GM19468 (cell line): Measurements from ENCODE around the gene RAB3IL1.
"Not testable (repeated sequence)": the region's sequence is repeated elsewhere in the genome, so short reads cannot be mapped to it uniquely, and the experiment has no call there.

Experiments used
- ATAC-seq: cut with Tn5 transposase; IDR thresholded peaks from one replicate; pipeline ENCODE4 v1.9.1; 2021; ENCODE audit warnings: mild to moderate bottlenecking, moderate library complexity, moderate number of reproducible peaks; ENCODE audit not compliant: unreplicated experiment; ENCODE audit errors: extremely low read depth

Gene RAB3IL1

DNA sequence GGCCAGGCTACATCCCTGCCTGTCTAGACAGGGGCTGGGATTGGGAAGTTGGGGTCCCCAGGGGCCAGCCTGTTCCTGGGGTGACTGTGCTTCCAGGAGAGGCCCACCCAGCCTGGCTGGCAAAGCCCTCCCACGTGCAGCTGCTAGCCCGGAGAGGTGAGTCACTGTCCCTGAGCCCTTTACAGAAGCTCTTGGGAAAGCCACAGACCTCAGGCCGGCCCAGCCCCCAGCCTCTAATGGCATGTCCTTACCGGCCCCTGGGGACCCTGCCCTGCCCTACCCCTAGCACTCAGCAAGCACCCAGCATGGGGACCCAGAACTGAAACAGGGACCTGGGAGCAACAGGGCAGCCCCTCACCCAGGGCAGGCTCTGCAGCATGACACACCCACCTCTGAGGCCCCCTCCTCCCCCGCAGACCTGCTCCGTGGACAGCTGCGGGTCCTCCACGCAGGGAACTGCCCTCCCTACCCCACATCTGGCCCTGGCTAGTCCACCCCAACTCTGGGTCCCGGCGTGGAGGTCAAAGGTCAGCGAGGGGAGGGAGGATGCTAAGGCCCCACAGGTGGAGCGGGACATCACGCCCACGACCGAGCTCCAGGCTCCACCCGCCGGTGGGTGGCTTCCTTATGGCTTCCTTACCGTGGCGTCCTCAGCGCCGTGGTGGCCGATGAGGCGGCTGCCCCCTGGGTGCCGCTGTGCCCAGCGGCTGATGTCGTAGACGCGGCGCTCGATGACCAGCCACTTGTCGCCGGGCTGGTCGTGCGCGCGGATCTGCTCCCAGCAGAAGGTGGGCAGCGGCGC, 26.6 kb downstream of the RAB3IL1 start:
- ATAC-seq: no peak

DNA sequence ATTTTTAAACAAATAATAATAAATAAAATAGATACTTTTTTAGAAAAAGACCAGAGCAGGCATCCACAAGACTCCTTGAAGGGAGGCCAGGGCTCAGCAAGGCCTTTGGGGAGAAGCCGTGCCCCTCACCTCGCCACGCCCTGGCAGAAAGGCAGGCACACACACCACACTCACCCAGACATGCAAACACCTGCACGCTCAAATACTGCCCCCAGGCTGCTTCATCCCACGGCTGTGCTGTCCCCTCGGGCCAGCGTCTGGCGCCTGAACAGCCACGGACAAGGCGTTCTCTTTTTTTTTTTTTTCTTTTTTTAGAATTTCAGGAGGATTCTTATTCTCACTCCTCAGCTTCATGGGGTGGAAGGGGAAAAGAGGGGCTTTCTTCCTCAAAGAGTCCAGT, 27.5 kb downstream of the RAB3IL1 start:
- no peak for ATAC-seq

DNA sequence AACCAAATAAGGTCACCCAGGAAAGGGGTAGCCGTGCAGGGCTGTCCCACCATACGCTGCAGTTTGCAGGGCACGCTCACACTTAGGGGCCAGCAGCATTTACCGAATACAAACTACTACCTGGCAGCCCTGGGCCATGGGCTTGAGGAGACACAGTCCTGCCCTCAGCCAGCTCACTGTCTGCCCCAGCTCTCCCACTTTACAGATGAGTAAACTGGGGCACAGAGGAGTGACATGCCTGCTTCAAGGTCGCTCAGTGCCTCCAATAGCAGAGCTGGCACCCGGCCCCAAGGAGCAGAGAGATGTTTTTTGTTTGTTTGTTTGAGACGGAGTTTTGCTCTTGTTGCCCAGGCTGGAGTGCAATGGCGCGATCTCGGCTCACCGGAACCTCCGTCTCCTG, 28.8 kb downstream of the RAB3IL1 start:
- ATAC-seq: no peak

DNA sequence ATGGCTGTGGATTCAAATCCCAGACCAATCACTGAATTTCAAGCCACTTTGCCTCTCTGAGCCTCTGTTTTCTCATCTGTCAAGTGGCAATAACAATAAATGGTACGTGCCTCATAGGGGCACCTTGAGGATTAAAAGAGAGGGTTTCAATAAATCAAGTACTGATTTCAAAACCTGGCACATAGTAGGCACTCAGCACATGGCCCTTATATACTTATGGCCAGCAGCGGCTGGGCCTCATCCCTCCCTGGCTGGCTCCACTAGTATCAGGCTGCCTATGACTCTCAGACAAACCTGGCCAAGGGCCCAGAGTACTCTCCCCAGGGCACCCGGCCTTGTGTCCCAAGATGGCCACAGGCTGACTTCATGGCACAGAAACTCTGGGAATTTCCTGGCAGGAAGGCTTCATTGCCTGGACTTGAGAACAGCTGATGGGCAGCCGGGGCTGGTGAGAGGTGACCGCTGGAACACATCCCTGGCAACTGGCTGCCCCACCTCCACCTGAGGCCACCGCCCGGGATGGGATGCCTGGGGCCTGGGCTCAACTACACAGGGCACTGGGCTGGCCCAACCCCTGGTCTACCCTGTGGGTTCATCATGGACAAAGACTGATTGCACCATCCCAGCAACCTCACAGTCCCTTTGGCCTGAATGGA, 29.4 kb downstream of the RAB3IL1 start:
- ATAC-seq: no peak

DNA sequence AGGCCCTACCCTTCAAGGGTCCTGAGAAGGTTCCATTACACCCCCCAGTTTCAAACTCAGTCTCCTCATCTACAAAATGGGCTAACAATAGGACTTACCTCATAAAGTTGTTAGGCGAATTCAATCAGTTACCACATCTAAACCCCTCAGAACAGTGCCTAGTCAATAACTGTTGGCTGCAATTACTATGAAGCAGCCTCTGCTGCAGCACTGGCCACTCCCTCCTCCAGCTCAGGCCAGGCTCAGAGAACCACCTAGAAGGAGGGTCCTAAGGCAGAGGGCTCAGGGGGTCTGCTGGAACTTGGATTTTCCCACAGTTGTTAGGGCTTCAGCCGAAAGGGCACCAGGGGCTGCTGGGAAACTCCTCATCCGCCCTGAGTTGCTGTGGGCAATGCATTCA, 30.7 kb downstream of the RAB3IL1 start:
- no peak for ATAC-seq

DNA sequence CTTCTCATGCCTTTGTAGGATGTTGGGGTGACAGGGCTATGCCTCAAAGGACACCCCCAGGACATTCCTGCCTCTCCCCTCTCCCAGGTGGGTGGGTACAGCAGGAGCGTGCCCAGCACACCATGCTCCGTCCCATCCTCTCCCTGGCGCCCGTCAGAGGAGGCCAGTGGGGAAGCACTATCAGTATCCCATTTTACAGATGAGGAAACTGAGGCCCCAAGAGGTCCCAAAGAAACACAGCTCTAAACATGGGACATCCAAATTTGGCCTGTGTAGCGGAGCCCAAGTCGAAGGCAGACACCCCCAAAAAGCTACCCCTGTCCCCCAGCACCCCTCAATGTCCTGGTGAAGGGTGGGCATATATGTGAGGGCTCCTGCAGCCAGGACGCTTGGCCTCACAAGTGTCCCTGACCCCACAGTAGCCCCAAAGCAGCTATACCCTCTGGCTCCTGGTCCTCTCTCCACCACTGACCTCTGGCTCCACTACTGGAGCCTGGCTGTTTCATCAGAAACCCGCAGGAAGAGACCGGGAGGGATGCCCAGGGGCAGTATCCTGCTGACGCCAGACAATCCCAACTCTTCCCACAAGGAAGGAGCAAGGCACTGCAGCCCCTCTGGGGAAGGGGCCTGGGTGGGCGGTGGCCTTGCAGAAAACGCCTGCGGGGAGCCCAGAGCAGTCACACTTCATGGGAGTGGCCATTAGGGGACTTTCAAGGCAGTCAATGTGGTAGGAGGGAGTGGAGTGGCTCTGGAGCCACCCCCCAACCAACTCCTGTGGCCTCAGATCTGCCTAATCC, 31.4 kb downstream of the RAB3IL1 start:
- ATAC-seq: no peak

DNA sequence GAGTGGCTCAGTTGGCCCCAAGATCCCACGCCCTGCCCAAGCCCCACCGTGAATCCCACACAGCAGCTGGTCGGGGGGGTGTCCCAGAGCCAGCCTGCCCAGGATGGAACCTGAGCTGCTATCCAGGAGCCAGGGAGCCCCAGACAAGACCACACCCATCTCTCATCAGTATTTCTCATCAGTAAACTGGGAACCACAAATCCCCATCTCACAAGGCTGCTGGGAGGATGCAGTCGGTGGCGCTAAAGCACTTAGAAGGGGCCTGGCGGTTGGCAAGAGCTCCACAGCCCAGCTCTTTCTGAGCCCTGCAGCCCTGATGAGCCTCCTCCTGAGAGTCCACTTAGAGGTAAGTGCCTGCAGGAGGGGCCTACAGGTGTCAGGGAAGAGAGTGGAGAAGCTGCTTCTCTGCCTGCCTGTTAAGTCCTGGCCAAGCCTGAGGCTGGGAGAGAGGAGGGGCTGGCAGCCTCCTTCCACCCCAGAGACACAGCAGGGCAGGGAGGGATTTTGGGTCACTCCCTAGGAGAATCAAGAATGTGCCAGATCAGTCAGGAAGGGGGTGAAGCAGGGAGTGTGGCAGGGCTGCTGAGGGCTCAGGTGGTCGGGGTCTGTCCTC, 32.1 kb downstream of the RAB3IL1 start:
- no peak for ATAC-seq

DNA sequence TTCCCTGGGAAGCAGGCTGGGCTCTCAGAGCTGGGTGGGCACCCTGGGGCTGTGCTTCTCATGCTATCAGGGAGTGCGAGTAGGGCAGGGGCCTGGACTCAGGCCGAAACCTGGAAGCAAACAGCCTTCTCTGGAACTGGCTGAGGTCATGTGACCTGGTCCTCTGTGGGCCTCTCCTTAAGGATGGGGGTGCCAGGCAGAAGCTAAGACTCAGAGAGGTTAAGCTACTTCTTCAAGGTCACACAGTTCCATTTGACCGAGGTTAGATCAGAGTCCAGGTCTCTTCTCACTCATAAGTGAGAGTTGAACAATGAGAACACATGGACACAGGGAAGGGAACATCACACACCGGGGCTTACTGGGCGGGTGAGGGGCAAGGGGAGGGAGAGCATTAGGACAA, 33.4 kb downstream of the RAB3IL1 start:
- no peak for ATAC-seq

DNA sequence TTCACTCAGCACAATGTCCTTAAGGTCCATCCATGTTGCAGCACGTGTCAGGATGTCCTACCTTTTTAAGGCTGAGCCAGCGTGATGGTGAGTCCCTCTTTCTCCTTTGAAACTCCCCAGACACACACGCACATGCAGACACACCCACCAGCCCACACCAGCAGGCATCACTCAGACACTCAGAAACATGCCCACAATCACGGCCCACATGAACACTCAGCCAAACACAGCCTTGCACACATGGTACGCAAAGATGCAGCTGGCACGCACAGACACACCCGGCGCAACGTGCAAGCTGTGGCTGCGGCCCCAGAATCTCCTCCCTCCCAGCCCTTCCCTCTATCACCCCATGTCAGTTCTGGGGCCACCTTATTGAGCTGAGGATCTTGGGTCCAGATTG, 34.0 kb downstream of the RAB3IL1 start:
- no peak for ATAC-seq

DNA sequence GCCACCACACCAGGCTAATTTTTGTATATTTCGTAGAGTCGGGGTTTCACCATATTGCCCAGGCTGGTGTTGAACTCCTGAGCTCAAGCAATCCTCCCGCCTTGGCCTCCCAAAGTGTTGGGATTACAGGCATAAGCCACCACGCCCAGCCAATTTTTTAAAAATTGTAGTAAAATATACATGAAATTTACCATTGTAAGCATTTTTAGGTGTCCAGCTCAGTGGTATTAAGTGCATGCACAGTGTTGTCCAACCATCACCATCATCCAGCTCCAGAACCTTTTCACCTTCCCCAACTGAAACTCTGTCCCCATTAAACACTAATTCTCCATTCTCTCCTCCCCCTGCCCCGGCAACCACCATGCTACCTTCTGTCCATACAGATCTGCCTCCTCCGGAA, 34.5 kb downstream of the RAB3IL1 start:
- ATAC-seq: no peak

DNA sequence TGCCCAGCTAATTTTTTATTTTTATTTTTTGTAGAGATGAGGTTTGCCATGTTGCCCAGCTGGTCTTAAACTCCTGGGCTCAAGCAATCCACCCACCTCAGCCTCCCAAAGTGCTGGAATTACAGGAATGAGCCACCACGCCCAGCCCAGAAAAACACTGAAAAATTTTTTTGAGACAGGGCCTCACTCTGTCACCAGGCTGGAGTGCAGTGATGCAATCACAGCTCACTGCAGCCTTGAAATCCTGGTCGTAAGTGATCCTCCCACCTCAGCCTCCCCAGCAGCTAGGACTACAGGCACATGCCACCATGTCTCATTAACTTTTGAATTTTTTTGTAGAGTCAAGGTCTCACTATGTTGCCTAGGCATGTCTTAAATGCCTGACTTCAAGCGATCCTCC, 35.1 kb downstream of the RAB3IL1 start:
- ATAC-seq: not testable (repeated sequence)

DNA sequence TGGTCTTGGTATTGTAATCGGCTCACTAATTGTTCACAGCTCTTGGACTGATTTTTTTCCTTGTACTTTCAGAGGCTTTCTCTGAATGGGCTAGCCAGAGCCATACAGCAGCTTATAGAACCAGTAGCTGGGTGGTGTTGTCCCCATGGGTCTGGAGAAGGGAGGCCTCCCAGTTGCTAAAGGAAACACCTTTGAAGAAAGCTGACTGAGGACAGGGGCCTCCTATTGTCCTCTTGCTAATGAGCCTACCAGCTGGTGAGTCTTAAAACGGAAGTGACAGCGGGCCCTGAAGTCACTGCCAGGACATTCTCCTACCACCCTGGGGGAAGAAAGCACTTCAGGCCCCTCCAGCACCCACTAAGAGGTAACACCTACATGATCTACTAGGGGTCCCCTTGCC, 36.0 kb downstream of the RAB3IL1 start:
- no peak for ATAC-seq

DNA sequence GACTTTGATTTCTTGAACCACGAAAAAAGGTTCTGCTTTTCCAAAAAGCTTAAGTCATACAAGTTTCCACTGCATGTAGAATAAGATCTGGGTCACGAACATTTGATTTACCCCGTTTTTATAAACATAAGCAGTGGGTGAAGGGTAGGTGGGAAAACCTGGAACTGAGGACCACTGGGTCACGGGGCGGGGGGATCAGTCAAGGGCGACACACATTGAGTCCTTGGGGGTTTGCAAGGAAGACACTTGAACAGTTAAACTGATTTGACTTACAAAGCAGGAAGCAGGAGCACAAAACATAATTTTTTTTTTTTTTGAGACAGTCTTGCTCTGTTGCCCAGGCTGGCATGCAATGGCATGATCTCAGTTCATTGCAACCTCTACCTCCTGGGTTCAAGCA, 36.9 kb downstream of the RAB3IL1 start:
- ATAC-seq: no peak

DNA sequence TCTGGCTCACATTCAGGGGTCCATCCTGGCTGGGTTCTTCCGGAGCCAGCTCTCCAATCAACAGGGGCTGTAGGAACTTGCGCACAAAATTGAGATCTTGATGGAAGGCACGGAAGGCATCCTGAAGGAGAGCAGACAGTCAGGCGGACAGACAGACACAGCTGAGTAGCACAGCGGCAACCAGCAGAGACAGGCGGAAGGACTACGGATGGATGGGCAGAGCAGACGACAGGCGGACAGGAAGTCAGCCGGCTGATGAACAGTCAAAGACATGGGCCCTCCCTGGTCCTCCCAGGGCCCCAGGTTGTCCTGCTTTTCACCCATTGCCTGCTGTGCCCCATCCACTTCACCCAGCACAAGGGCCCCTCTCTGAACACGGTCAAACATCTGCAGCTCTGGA, 37.3 kb downstream of the RAB3IL1 start:
- no peak for ATAC-seq

DNA sequence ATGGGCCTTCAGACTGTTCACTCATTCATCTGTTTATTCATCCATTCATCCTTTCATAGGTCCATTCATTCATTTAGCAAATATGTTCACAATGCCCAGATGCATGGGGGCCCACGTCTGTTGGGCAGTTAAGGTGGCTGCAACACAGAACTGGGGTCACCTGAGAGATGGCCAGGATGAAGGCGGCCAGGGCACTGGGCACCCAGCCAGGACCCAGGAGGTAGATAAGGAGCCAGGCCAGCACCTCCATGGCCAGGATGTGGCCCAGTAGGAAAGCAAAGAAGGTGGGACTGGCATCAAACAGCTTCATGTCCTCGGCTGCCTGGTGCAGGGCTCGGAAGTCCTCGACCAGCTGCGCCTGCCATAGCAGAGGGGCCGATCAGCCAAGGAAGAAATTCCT, 38.2 kb downstream of the RAB3IL1 start:
- ATAC-seq: no peak

DNA sequence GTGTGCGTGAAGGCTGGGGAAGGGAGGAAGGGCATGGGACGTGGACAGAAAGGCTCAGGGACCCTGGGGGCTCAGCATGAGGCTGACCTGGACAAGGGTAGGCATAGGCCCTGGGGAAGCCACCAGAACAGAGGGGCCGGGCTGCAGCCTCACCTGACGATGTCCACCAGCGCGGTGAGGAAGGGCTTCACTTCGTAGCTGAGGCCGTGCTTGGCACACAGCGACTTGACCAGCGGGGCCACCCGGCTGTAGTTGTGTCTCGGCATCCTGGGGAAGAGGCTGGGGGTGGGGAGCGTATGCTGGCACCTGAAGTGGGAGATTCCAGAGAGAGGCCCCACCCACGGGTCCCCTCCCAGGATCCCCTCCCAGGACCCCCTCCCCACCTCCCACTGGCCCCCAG, 41.7 kb downstream of the RAB3IL1 start:
- ATAC-seq: no peak

DNA sequence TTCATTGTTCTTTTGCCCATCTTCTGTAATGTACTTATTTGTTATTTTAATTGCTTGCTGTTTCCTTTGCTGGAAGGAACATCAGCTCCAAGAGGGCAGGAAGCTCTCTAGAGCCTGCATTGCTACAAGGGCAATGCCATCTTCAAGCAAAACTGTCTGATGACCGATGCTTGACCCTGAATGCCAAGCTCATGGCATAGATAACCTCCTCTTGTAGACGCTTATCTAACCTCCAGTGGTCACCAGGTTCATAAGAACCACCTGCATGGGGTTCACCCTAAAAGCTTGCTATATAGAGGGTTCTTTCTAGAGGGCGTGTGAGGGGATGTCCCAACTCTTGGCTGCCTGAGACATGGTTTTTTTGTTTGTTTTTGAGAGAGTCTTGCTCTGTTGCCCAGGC, 42.5 kb downstream of the RAB3IL1 start:
- no peak for ATAC-seq

DNA sequence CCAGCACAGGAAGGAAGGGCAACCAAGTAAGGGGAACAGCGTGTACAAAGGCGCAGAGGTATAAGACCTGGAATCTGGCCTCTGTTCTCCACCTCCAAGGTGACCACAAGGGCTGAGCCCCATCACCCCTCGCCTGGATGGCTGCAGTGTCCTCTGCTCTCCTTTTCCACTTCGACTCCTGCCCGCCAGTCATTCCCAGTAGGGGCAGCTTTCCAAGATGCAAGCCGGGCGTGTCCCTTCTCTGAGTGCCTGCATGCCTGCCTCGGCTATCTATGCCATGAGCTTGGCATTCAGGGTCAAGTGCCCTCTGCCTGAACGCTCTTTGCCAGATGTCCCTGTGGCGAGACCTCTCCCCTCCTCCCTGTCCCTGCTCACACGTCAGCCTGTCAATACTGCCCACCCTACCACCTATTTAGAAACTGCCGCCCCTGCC, 43.0 kb downstream of the RAB3IL1 start:
- no peak for ATAC-seq

DNA sequence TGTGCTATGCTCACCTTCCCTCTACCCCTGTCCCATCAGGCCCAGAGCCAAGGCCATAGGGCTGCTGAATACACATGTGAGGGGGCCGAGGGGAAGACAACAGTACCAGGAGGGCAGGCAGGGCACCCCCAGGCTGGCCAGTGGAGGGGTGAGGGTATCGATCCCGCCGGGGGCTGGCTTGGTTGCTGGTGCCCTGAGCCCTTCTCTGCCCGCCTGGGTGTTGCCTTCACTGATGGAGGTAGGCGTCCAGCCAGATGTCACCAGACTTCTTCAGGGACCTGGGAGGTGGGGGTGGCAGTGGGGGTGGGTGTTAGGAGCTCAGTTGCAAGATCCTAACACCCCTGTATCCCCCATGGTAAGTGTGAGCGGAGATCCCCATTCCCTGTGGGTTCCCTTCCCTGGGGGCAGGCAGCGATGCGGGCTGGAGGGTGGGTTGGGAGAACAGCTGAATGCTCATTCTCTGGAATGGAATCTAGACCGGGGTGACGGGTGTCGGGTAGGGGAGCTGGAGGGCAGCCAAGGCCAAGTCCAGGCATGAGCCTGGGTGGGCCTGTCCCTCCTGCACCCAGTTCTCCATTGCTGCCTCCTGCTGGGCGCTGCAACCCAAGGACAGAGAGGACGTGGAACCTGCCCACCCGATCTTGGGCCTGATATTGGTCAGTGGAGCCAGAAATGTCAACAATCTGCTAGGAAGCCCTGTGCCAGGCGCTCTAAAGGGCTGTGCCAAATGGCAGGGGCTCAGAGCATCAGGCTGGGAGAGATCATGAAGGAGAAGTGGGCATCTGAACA, 43.6 kb downstream of the RAB3IL1 start:
- no peak for ATAC-seq
